GM21717 (cell line): ENCODE data around the gene RASSF8.
A peak's percentile ranks its signal among the peaks of the same experiment; 100 is the strongest.

Experiments
- ATAC-seq: cut with Tn5 transposase; IDR thresholded peaks from one replicate; pipeline ENCODE4 v1.9.1; 2021; ENCODE audit warnings: mild to moderate bottlenecking, moderate library complexity; ENCODE audit not compliant: unreplicated experiment

RASSF8 gene

GRCh38 chr12:26100666-26101349 is 142.3 kb downstream of the RASSF8 start:
- ATAC-seq = no peak

DNA sequence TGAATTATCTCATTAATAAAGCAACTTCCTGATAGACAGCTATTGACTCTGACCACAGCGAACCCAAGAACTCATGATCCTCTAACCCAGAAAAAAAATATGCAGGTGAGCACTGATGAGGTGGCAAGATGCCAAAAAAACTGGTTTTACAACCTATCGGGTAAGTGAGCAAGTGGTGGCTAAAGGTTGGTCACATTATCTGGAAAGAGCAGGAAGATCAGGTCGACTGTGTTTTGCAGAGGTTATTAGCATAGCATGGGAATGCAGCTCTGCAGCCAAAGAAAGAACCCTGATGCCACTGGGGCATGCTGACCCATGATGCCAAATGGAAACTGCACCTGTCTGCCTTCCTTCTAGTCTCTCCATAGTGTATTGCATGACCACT is 142.9 kb downstream of the RASSF8 start:
- no peak for ATAC-seq

DNA sequence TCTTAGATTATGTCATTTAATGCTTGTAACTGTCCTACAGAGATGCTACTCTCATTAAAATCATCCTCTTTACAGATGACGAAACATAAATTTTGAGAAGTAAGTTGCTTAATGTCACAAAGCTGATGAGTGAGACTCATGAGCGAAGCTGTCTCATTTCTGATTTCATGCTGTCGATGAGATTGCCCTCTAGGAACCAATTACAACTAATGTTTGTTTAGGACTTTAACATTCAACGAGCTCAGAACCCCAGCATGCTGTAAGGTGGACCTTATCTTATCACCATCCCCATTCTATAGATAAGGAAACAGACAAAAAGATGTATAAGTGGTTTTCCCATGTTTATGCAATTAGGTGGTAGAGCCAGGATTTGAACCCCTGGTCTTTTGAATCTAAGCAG is 143.3 kb downstream of the RASSF8 start:
- ATAC-seq = no peak

DNA sequence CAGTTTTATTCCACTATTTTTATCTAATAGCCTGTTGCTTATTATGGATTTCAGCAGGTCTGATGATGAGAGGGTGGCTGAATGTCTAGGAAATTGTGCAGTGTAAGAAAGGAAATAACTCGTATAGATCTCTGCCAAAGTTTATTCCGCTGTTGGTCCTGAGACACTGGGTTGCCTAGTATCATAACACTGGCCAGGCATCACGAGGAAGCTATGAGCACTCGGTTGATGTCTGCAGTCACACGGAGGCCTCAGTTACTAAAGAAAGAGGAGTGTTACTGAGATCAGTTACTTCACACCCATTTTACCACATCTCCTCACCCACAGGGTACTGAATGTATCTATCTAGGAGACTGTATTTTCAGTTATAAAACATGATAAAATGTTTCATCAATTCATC is 144.5 kb downstream of the RASSF8 start:
- ATAC-seq = no peak

DNA sequence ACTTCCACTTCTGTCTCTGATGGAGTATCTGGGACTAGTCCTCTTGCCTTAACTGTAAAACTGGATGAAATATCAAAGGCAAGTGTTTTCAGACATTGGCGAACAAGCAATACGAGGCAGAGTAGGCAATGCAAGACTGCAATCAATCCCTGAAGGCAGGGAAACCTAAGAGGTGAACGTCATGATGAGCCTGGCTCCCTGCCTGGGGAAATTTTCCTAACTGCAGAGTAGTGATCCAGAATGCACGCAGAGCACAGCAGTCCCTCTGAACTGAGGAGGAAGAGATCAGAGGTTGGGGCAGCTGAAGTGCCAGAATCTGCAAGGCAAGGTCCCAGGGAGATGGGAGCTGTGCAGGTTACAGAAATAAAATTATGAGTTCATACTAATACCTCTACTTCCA is 147.9 kb downstream of the RASSF8 start:
- no peak for ATAC-seq

- ATAC-seq = no peak
Observed at GRCh38 chr12:26108915-26109314, 150.4 kb downstream of the RASSF8 start.

DNA sequence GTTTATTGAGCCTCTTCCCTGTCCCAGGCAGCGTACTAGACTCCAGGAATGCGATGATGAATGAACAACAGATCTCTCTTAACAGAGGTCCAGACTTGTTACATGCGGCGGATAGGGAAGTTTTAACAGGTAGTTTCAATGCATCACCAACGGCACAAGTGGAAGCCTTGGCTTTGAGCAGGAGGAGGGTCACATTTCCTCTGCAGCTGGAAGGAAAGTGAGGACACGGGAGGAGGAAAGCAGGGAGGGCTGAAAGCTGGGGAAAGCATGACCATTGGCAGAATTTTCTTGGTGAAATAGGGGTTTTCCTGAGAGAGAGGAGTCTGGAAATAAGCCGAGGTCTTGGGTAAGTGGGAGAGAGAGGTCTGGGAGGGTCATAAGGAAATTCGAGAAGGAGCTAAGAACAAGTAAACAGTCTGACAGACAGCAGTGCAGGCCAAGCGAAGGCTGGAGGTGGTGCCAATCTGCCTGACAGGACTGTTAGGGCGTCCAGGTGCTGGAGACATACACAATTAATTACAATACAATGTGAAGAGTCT is 150.9 kb downstream of the RASSF8 start:
- ATAC-seq = no peak

- no peak for ATAC-seq
Observed at GRCh38 chr12:26112232-26112631, 153.8 kb downstream of the RASSF8 start.

DNA sequence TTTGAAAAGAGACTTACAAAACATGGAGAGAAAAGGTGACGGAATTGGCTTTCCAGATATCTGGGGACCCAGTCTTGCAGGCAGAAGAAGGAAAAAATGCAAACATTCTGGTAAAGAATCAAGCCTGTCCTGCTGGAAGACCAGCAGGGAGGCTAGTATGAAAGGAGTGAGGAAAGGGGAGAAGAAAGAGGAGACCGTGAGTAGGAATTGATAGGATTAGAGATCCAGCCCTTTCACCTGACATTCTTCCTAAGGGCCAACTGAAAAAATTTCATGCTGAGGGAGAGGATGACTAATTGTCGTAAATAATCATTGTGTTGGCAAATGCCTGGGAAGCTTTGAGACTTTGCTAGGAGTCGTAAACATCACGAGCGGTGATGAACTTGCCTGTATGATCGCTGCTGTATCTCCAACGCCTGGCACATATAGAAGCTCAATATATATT is 154.2 kb downstream of the RASSF8 start:
- ATAC-seq = no peak

- no peak for ATAC-seq
Observed at GRCh38 chr12:26113181-26113654, 154.7 kb downstream of the RASSF8 start.

- peak; percentile 69 for ATAC-seq
Observed at GRCh38 chr12:26113853-26114719, 155.6 kb downstream of the RASSF8 start.

DNA sequence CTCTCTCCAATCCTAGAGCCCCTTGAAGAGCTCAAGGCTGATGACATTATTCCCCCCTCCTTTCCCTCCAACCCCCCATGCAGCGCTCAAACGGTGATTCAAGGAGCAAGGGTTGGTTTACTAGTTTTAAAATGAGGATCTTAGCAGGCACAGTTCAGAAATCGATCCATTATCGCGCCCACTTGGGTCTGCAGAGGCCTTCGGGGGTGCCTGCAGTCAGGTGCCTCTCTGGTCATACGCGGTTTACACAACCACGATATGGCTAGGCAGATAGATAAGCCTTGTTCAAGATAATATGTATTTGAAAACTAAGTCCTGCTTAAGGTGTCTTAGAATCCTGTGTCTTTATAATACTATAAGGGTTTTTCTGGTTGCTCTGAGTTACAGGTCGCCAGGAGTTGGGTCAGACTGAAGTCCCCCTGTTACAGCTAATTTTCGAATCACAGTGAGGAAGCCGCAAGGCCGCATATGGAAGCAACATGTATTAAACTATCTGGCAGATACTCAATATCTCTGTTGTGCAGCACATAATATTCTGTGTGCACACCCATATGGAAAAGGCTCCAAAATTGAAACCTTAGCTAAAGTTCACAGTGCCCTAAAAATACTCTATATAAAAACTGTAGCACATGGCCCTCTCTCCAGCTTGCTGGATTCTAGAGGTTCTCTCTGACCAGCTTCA is 156.4 kb downstream of the RASSF8 start:
- no peak for ATAC-seq

DNA sequence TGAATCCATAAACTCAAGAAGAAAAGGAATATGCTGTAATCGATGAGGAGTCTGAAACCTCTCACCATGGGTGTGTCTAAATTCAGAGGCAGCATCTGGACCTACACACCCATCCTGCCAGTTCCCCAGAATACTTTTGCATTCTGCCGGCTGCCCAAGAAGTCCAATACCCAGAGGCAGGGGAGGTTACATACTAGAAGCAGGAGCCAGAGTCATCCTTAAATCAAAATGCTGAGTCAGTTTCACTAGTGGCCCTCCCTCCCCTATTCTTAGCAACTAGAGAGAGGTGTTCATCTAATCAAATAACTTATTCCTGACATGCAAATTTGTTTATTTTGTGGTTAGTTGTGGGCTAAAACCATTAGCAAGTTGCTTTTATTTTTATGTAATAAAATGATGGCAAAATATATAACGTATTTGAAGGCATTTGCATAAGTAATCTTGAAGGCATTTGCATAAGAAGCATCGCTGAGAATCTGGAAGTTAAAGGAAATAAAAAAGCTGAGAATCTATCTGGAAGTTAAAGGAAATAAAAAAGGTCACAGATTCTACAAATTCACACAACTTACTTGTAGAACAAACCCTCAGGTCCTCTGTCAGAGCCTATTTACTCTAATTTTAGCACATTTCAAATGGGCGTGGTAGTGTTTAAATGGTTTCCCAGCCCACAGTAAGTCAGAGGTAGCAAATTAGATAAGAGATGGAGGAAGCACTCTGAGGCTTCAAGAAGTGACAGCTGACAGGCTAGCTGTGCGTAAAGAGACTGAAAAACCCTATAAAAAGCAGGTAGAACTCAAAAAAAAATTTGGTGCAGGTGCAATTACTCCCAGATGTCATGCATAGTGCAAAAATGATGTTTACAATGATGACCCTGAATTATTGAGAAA is 158.6 kb downstream of the RASSF8 start:
- no peak for ATAC-seq

GRCh38 chr12:26118308-26118707 is 159.8 kb downstream of the RASSF8 start:
- ATAC-seq = no peak

DNA sequence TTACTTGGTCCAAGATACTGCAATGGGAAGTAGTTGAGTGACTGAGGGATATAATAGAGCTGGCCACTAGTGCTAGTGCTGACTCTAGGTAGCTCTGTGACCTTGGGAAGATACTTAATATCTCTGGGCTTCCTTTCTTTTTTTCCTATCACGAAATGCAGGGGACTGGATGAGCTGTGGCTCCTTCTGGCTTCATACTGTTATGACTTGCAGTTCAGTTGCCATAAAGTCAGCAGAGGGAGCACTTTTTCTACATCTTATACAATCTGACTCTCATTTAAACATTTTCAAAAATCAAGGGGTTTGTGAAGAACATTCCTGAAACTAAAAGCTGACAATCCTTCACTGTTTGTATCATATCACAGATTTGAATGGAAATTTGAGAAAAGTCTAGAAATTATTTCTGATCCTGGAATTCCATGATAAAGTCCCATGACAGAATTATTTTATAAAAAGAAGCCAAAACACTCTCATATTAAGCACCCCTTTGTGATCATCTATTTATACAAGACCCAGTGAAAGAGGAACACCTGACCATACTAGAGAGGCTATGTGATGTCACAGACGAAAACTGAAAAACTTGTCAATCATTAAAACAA is 161.0 kb downstream of the RASSF8 start:
- no peak for ATAC-seq

DNA sequence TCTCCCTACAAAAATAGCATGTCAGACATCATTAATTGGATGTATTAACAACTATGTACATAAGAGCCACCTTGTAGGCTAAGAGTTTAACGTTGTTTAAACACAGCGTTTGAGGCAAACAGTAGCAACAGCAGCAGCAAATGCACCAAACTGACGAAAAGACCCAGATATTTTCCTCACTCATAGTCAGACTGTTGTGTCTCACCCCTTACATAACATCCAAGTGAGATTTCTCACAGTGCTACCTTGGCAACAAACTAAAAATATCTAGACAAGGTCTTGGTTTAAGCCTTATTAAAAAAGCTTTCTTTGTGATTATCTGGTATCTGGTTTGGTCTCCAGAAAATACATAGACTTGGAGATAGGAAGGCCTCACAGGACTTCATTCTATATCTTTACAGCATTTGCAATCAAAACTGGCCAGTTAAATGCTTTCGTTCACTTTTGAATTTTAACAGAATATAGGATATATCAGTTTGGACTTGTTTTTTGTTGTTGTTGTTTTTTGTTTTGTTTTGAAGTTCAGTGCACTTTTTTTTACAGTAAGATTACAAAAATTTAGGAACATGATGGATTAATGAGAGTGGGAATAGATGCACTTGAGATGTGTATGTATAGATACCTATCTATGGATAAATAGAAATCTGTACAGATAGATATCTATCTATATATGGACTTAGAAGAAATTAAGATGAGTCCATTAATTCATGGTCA is 162.2 kb downstream of the RASSF8 start:
- no peak for ATAC-seq

DNA sequence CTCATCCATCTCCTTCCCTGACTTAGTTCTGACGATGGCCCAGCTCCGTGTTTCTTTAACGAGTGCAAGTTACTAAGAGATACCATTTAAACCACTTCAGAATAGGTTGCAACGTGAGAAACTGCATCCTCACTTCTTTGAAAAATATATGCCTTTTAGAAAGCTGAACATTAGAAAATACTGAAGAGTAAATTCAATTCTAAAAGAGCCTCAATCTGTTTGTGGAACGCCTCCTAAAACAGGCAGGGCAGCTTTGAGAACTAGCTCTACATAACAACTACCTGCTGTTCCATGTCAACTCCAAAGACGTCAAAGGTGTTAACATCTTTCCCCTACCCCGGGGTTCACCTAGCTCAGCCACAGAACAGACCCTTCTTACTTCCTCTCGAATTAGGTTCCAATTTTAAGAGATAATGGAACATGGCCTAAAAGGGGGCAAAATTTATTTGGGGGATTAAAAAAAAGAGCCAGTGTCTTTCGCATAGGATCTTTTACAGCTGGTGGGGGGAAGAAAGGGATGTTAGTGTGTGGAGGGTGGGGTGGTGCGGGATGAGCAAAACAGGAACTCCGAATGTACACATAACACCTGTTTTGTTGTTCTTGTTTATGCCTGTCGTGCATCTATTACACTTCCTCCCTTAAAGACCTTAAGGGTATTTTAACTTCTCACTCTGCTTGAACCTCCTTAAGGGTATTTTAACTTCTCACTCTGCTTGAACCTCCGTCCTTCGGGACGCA is 163.0 kb downstream of the RASSF8 start:
- ATAC-seq = no peak

DNA sequence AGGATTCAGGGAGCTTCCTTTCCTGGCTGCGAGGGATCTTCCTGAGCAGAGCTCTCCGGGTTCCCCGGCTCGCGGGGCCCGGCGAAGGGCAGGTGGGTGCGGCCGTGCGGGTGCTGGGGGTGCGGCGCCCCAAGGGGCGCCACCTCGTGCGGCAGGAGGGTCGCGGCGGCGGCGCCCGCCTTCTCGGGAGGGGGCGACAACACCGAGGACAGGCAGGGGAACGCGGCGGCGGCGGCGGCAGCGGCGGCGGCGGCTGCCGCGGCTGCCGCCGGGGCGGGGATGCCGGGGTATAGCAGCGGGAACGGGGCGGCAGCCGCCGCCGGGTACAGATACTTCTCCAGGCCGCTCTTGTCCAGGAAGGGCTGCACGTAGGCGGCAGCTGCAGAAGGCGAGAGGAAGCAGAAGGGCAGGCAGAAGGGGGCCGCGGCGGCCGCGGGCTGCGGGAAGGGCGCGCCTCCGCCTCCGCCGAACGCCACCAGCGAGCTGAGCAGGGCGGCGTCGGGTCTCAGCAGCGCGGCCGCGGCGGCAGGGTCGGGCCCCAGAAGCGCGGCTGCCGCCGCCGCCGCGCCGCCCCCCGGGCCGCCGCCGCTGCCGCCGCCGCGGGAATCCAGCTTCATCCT is 163.7 kb downstream of the RASSF8 start:
- ATAC-seq = no peak
